GM12873 (cell line): ENCODE results near the gene KRTAP9-2.
"Not testable (repeated sequence)": the region's sequence is repeated elsewhere in the genome, so short reads cannot be mapped to it uniquely, and the experiment has no call there.

Experiments used
- CTCF ChIP-seq: IDR thresholded peaks from 2 replicates; pipeline ENCODE4 v1.5.1; 2012; ENCODE audit warnings: low read depth, mild to moderate bottlenecking, moderate library complexity, low read length, control low read depth; ENCODE audit not compliant: insufficient read depth; ENCODE audit errors: missing control alignments

The KRTAP9-2 gene

GRCh38 chr17:41264599-41264998 is 38.2 kb downstream of the KRTAP9-2 start:
- TF ChIP-seq CTCF, result no peak

- no peak for TF ChIP-seq CTCF
Measured at GRCh38 chr17:41265078-41265477, 38.6 kb downstream of the KRTAP9-2 start, which contains the start of gene KRTAP9-6. Gene KRTAP9-6, plus strand, starts transcription at chr17:41265378. Its CDS starts 0 bp downstream, at chr17:41265378.

- no peak for TF ChIP-seq CTCF
Measured at GRCh38 chr17:41267711-41268110, 41.3 kb downstream of the KRTAP9-2 start.

- no peak for TF ChIP-seq CTCF
Measured at GRCh38 chr17:41271858-41272257, 45.4 kb downstream of the KRTAP9-2 start.

GRCh38 chr17:41275648-41276190 is 49.3 kb downstream of the KRTAP9-2 start, which contains the start of gene KRTAP9-7:
Gene KRTAP9-7, plus strand, starts transcription at chr17:41275698. Its CDS starts 0 bp downstream, at chr17:41275698.
- not testable (repeated sequence) for TF ChIP-seq CTCF
